Erythroblast (primary cell): ENCODE results near the gene SLC44A1.

Source experiments
- GATA1 ChIP-seq: IDR thresholded peaks from 2 replicates; pipeline ENCODE4 v1.6.1; 2011; ENCODE audit warnings: low read depth, mild to moderate bottlenecking, control low read depth, low read length, moderate library complexity
- POLR2A ChIP-seq: IDR thresholded peaks from 2 replicates; pipeline ENCODE4 v1.6.1; 2011; ENCODE audit warnings: mild to moderate bottlenecking, low read length

GRCh38 chr9:105413525-105413924 lies 169.1 kb downstream of the SLC44A1 start:
- TF ChIP-seq POLR2A (no peak), GATA1 (no peak)
